Activated CD8-positive, alpha-beta memory T cell treated with anti-CD3 and anti-CD28 coated beads for 1 hour (primary cell): ENCODE results near the gene REG3A.

Source experiments
- DNase-seq, 2 donors: peaks; one replicate each; pipeline ENCODE4 v3.0.0-alpha.2; 2020; ENCODE audit warnings: low read depth in 1 of 2; ENCODE audit errors: extremely low read depth in 1 of 2

The REG3A gene

DNA sequence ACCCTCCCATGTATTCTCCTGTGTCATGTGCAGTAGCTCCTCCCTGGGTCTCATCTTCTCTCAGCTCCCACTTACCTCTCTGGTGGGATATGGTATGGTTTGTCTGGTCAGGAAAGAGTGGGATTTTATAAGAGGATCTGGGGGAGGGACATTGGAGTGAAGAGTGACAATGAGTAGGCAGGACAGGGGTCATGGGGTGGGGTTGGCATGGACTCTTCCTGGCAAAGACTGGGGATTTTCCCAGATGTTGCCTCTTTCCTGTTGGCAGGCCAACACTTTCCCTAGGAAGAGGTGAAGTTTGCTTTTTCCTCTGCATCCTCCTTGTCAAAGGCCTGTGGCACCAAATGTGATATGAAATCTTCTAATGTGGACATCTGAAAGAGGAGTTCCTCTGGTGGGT lies at the start of gene REG3A:
Gene REG3A, minus strand, starts transcription at position 101 of the 400 bp plus-strand sequence. CDS start 348 bp downstream, outside the sequence.
- no peak for DNase-seq

DNA sequence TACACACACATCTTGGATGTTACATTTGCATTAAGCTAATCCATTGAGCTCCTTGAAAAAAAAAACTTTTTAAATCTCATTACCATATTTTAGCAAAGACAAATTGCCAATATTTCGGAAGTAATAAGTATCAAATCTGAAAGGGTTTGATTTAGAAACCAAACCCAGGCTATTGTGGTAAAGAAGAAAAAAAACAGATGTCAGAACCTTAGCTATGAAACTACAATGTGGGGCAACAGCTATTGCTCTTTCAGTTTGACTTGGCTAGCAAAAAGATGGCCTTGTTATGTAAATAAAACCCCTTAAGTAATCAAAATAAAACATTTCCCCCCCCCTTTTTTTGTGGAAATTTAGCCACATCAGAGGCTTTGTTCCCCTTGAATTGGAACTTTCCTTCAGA lies 41.2 kb upstream of the REG3A start:
- no peak for DNase-seq

DNA sequence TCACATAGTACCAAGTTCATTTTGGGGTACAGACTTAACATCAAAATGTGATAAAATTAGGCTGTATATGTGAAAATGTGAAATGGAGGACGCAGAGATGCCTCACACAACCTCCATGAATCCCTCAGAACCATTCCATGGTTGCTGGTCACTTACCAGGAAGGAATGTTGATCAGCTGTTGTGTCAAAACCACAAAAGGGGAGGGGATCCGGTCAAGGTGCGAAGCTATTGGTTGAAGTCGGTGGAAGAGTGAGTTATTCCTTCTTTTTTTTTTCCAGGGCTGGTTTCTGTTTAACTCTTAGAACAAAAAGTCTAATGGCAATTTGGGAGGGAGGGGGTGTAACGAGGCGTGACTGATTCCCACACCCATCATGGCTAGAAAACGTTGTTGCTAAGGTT lies 32.3 kb upstream of the REG3A start:
- no peak for DNase-seq

DNA sequence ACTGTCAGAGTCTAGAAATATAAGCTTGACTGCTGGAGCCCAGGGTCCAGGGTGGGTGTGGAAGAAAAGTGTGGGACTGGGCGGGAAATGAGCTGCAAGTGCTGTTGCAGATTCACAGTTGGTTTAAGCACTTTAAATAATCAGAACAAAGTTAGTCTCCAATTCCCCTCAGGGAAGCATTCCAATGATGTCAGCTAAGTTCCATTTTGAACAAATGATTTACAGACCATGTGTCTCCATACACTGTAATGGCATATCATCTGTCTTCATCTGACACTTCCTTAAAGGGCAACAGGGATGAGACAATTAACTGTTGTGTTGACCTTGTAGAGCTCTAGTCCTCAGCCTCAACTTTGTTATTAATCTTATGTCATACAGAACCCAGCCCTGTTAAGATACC lies 31.5 kb upstream of the REG3A start:
- DNase-seq = no peak

DNA sequence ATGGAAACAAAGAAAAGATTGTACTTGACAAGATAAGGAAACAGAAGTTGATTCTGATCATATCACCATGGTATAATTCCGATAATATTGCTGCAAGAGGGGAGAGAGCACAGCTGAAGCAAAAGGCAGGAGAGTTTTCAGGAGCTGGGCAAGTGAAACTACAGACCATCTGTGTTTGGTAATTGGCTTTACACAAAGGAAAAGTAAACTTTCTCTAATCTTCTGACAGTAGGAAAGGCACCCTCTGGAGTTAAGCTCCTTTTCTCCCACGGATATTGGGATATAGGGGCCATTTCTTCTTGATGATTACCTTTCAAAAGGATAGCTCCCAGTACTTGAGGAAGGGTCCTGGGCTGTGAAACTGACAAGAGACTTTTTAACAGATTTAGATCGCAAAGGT lies 29.9 kb upstream of the REG3A start:
- DNase-seq = no peak

DNA sequence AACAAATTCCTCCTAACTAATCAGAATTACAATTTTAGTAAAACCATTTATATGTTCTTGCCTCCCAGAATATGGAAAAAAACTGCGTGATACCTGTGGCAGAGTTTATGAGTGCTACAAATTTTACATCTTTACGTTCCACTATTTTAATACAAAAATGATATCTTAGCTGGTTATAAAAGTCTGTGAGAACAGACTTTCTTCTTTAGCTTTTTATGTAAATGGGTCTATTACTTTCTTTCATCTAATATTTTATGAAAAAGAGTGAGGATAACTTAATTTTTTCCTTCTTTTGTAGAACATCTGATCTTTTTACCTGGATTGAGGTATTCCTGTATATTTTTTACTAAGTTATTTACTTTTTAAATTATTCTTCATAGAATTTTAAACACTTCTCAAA lies 22.1 kb upstream of the REG3A start:
- DNase-seq = no peak

DNA sequence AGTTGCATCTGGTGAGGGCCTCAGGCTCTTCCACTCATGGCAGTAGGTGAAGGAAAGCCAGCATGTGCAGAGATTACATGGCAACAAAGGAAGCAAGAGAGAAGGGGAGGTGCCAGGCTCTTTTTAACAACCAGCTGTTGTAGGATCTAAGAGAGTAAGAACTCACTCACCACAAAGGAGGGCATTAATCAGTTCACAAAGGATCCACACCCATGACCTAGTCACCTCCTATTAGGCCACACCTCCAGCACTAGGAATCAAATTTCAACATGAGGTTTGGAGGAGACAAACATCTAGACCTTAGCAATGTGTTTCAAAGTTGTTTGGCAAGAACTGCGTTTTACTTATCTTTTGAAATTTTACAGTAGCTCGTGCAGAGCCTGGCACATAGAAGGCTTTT lies 20.5 kb upstream of the REG3A start:
- no peak for DNase-seq

DNA sequence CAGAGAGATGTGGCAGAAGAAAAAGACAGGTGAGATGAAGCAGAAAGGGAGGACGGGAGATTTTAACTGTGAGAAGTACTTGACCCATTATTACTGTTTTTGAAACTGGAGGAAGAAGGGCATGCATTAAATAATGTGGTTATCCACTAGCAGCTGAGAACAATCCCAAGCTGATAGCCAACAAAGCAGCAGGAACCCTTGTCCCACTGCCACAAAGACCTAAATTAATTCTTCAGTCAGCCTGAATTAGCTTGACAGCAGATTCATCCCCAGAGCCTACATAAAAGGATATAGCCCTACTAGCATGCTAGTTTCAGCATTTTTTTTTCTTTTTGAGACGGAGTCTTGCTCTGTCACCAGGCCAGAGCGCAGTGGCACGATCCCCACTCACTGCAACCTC lies 19.5 kb upstream of the REG3A start:
- DNase-seq = no peak

DNA sequence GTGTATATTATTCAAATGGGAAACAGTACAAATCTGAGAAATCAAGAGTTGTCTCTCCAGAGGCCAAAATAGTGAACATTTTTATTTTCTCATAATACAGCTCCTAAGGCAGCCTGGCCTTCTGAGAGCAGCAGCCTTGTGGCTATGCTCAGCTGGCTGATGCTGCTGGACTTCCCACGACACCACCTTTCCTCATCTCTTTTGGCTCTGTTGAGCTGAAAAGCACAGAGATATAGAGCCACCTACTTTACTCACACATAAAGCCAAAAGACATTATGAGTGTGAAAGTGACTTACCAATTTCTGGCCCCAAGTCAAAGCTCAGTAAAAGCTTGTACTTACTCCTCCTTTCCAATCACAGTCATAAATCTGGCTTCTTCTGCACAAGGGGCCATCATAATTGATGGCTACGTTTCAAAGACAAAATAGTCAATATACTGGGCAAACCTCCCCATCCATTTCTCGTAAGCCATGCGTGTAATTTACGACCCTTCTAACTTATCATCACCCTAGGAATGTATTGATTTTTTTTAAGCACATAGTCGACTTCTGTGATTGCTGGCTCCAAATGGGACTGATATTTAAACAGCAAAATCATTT lies 18.6 kb upstream of the REG3A start:
- no peak for DNase-seq

DNA sequence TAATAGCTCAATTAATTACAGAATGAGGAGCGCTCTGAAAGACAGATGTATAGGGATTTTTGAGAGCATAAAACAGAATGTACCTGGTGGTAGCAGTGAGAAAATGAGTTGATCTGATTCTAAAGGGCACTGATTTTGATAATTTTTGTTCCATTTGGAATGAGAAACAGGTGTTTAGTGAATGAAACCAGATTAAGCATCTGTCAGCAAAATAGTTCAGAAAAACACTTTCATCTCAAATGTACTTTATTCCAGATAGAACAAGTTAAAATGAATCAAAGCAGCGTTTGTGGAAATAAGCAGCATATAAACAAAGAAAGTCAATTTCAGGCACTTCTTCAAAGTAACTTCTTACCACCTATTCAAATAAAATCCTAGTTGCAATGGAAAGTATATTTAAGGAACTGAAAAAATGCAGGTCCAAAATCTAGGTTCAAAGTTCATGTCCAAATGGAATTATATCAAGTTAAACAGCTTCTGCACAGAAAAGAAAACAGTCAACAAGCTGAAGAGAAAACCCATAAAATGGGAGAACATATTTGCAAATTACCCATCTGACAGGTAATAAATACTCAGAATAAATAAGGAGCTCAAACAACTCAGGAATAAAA lies 11.9 kb upstream of the REG3A start:
- no peak for DNase-seq

DNA sequence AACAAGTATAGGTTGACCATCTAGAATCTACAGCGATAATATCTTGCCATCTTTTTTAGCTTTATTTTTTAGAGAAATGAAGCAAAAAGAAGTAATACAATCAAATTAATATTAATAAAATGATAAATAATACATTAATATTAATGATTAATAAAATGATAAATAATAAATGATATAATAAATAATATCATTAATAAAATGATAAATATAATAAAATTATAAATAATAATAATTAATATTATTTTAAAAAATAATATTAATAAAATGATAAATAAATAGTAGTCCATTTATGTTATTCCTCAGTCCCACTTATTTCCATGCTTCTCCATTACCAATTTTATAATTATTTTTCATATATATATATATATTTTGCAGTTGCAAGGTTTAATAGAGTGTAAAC lies 3.2 kb upstream of the REG3A start:
- DNase-seq = no peak

DNA sequence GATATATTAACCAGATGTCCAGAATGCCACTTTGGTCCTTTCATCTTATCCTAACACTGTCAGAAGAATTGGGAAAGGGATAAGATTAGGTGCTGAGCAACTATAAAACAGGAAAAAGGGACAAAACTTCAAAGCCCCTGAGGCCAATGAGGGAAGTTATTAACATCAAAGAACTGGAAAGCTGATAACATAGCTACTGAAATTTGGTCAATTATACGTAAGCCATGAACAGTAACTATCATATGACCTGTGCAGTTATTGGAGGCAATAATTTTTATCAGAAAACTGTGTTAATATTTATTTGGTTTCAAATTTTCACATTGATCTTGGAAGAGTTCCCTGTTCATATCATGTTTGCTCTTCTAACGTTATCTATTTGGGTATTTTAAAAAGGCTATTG lies 2.6 kb upstream of the REG3A start:
- no peak for DNase-seq

DNA sequence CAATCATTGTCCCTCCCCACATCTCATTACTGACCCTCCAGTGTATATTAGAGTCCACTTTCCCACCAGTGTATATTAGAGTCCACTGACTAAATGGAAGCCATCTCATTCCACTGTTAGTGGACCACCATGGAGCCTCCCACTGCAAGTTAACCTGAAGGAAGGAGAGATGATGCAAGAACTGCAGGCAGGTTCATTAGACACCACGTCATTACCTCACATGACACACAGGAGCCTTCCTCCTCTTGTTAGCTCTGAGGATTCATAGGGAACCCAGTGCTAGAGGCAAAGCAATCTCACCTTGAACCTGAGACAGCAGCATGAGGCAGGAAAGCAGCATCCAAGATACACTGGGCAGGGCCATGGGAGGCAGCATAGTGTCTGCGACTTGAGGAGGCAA lies 523 bp downstream of the REG3A start:
- no peak for DNase-seq

DNA sequence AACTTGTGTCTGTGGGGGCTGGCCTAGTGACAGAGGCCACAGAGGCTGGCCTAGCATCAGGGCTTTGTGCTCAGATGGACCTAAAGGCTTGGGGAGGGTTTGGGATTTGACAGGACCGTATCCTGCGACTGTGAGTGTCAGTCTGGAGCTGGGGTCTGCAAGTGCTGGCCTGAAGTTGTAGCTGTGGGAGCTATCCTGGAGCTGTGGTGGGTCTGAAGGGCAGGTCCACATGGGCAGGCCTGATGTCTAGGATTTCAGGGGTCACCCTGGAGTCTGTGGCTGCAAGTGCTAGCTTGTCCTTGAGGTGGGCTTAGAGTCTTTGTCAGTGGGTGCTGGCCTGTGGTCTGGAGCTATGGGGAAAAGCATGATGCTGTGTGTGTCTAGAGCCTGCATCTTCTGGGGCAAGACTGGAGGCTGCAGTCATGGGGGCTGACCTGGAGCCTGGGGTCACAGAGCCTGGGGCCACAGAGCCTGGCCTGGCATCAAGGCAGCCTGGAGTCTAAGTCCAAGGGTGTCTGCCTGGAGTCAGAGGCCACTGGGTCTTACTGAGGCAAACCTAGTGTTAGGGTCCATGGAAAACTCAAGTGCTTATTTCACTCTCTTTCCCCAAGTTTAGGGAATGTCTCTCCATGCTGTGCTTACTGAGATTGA lies 3.6 kb downstream of the REG3A start:
- no peak for DNase-seq

DNA sequence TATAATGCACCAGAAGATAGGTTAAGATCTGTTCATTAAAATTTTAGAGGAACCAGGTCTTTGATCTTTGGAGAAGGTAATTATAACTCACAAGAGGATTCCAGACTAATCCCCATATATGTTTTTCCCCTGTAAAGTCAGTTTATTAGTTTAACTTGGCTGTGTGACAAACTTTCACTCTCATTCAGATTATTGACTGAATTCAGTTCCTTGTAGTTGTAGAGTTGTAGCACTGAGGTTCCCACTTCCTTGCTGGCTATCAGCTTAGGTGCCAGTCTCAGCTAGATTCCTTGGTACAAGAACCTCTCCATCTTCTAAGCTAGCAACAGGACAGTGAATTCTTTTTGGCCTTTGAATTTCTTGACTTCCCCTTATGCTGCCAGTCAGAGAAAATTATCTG lies 20.1 kb downstream of the REG3A start:
- DNase-seq = no peak

DNA sequence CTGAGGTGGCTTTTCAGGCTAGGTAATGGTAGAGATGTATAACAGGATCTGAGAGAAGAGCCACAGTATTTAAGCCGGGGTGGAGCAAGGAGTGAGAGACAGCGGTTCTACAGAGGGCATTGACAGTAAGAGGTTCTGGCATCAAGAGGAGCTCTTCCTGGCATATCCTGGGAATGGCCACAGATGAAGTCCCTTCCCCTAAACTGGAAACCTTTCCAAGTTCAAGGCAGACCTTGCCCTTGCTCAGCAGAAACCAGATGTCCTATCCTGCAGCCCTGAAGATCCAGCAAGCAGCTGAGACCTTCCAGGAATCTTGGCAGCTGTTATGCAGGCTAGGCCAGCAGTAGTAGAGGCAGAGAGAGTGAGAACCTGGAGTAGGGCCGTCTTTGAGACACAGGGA lies 21.2 kb downstream of the REG3A start:
- no peak for DNase-seq

DNA sequence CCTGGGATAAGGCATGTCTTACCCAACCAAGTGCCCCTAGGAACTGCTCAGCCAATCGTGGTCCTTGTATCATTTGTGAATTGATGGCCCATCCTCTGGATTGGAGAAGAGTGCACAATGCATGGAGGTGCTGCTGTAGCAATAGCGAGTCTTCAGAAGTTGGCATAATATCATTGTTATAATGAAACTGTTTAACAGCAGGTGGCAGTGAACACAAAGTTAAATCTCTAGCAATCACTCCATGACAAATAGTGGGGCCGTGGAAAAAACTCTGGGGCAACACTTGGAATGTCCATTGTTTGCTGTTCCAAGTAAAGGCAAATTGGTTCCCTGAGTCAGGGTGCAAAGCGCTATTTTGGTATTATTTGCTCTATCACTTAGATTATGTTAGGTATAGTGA lies 27.9 kb downstream of the REG3A start:
- DNase-seq = no peak

DNA sequence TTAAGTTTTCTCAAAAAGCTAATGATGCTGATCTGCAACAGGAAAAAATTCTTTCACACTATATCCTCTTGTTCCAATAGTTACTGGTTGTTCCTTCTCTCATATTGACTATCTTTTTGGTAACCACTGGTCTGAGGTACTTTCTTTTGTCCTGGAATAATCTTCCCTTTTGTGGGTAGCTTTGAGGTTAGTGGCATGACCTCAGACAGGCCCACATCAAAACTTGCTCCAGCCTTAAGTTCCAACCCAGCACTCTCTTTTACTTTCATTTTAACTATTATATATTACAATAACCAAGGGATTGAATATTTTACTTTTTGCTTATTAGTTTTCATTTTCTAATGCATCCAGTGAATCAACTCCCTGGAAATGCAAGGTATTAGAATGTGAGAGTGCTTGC lies 29.7 kb downstream of the REG3A start:
- DNase-seq = no peak

DNA sequence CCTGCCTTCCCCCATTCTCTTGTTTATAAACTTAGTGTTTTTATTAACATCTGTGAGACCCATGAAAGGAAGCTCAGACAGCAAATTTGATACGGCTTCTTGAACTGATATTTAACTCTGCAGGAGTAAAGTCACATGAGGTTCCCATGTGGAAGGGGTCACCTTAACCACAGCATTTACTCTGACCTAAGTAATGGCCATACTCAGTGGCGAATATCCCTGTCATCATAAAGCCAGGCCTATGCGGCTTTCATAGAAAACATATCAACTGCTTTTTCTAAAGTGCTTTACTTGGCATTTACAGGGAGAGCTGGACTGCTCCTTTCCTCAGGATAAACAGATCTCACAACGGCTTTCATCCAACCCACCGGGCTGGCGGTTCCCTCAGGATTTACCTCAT lies 30.3 kb downstream of the REG3A start:
- no peak for DNase-seq

DNA sequence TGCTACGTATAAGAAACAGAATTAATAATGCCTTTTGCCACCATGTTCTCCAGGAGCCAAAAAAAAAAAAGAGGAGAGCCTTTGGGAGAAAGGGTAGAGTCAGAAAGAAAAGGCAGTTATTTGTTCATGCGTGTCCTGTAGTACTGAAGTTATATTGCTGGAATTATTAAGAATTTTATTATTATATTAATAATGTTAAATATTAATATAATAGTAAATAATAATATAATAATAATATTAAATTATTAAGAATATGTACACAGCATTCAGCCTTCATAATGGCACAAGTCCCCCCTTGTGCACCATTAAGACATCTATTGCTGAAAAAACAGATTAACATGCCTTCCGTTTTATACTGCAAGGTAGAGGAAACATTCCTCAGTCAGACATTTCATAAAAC lies 31.1 kb downstream of the REG3A start:
- no peak for DNase-seq

DNA sequence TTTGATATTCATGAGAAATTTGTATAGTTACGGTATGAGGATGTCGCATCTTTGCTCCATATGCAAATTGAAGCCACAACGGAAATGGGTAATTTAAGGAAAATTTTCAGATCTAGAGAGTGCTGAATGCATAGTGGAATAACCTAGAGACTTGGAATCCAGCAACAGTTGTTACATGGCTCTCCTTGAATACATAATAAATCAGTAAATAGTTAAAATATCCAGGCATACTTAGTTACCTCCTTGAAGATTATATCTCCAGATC lies 33.9 kb downstream of the REG3A start:
- no peak for DNase-seq

DNA sequence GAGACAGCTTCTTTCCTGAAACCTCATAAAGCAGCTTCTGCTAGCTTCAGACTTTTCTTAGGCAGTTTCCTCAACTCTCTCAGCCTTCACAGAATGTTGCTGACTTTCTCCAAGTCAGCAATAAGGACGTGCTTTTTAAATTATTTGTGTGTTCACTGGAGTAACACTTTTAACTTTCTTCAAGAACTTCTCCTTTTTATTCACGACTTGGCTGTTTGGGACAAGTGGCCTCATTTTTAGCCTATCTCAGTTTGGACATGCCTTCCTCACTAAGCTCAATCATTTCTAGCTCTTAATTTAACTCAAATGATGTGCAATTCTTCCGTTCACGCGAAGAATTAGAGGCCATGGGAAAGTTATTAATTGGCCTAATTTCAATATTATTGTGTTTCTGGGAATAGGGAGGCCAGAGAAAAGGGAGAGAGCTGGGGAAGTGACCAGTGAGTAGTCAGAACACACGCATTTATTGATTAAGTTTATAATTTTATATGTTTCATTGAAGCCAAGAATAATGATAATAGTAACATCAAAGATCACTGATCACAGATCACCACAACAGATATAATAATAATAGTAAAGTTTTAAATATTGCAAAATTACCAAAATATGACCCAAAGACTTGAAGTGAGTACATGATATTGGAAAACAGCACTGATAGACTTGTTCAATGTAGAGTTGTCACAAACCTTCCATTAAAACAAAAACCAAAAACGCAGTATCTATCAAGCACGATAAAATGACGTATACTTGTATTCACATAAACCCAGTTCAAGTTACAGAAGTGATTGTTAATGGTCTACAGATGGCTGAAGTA lies 34.4 kb downstream of the REG3A start:
- no peak for DNase-seq
